Vagina (tissue), 2 donors: Measurements from ENCODE around the gene SRL. TPM values are rescaled to one million over a fixed set of nuclear protein-coding genes. Genes with fewer than 3 reads are reported as not detected.

ENCODE experiments used
- DNase-seq, 2 donors: peaks; one replicate each; pipeline ENCODE4 v3.0.0-alpha.2; 2017; ENCODE audit errors: extremely low spot score in 2 of 2
- H3K27ac ChIP-seq: fragments of 200-600 bp; sonication (generic); one replicate; pipeline ENCODE4 v1.5.1; 2019
- H3K27me3 ChIP-seq: fragments of 200-600 bp; sonication (generic); one replicate; pipeline ENCODE4 v1.5.1; 2019
- H3K36me3 ChIP-seq, 2 donors: fragments of 200-600 bp; sonication (generic); one replicate each; pipeline ENCODE4 v1.5.1; 2017 to 2019
- H3K4me1 ChIP-seq: fragments of 200-600 bp; sonication (generic); one replicate; pipeline ENCODE4 v1.5.1; 2019
- H3K4me3 ChIP-seq, 2 donors: fragments of 200-600 bp; sonication (generic); 1 replicate in 1 of 2; 2 replicates in 1 of 2; pipeline ENCODE4 v1.5.1; 2016 to 2019
- H3K9me3 ChIP-seq: fragments of 200-600 bp; sonication (generic); one replicate; pipeline ENCODE4 v1.5.1; 2019
- CTCF ChIP-seq, 3 experiments: fragments of 450-650 bp in 2 of 3; fragments of 200-600 bp in 1 of 3; sonication (generic) in 1 of 3; IDR thresholded peaks; one replicate each; pipeline ENCODE4 v1.5.1; 2017 to 2019; ENCODE audit warnings: antibody characterized with exemption in 3 of 3, mild to moderate bottlenecking in 2 of 3, moderate library complexity in 2 of 3
- POLR2A ChIP-seq, 2 donors: fragments of 450-650 bp; IDR thresholded peaks; one replicate each; pipeline ENCODE4 v1.6.1; 2017; ENCODE audit warnings: antibody characterized with exemption in 2 of 2, mild to moderate bottlenecking in 2 of 2, moderate library complexity in 2 of 2
- POLR2AphosphoS5 ChIP-seq, 2 donors: sonication (generic); formaldehyde crosslinking; IDR thresholded peaks; one replicate each; pipeline ENCODE4 v1.9.0; 2017; ENCODE audit warnings: antibody characterized with exemption in 2 of 2, mild to moderate bottlenecking in 2 of 2, low read depth in 1 of 2; ENCODE audit not compliant: insufficient read depth in 1 of 2
- intact Hi-C: fragments of 100-400 bp; cut with DNase I; formaldehyde crosslinking; loops from one replicate; pipeline ENCODE4 v1.15.1; 2023
- total RNA-seq: library from RNA; depleted of rRNA; stranded (reverse); fragments of >200 nt; gene quantifications from one replicate; pipeline ENCODE4 v1.2.3, GENCODE V29; 2016

The SRL gene
- total RNA-seq, 1 donor from 2014 or later, result 1.5 TPM

GRCh38 chr16:4270091-4270490 lies 28.2 kb upstream of the SRL start:
- no peaks in the 10 kb centered on the region for H3K9me3 ChIP-seq
- H3K4me1 ChIP-seq, result peaks cover 17% of the 10 kb centered on the region
- TF ChIP-seq POLR2AphosphoS5 (IDR thresholded peaks at IDR 0.05; ENCODE audit: insufficient read depth in 1 of 2, low read depth in 1 of 2), result no peak
- no peak for TF ChIP-seq CTCF (IDR thresholded peaks at IDR 0.05)
- no peak for TF ChIP-seq POLR2A (IDR thresholded peaks at IDR 0.05)
- DNase-seq, result no peak
- H3K4me3 ChIP-seq, result no peak overlapping the region
- no peak overlapping the region for H3K27ac ChIP-seq
- intact Hi-C loops, result loop anchor here (5.0 kb wide), 1 partner anchor 47 kb away; the partner anchor contains the start of gene GLIS2
- H3K36me3 ChIP-seq, result no peaks in the 10 kb centered on the region
- no peaks in the 10 kb centered on the region for H3K27me3 ChIP-seq

GRCh38 chr16:4266372-4266771 lies 24.5 kb upstream of the SRL start:
- DNase-seq, result no peak
- intact Hi-C loops, result no loop called here
- Histone ChIP-seq H3K4me3 (no peak overlapping the region), H3K4me1 (peaks cover 33% of the 10 kb centered on the region), H3K36me3 (peaks cover 0 to 9% of the 10 kb centered on the region in 2 donors), H3K27me3 (no peaks in the 10 kb centered on the region), H3K9me3 (no peaks in the 10 kb centered on the region), H3K27ac (no peak overlapping the region)
- TF ChIP-seq POLR2AphosphoS5 (IDR thresholded peaks at IDR 0.05; ENCODE audit: insufficient read depth in 1 of 2, low read depth in 1 of 2) (no peak), POLR2A (IDR thresholded peaks at IDR 0.05) (no peak), CTCF (IDR thresholded peaks at IDR 0.05) (no peak)

- Histone ChIP-seq H3K9me3 (no peaks in the 10 kb centered on the region), H3K27me3 (no peaks in the 10 kb centered on the region), H3K4me3 (no peak overlapping the region), H3K27ac (no peak overlapping the region), H3K36me3 (peaks cover 0 to 11% of the 10 kb centered on the region in 2 donors), H3K4me1 (peaks cover 27% of the 10 kb centered on the region)
- TF ChIP-seq CTCF (IDR thresholded peaks at IDR 0.05), result no peak
- no peak for TF ChIP-seq POLR2A (IDR thresholded peaks at IDR 0.05)
- TF ChIP-seq POLR2AphosphoS5 (IDR thresholded peaks at IDR 0.05; ENCODE audit: insufficient read depth in 1 of 2, low read depth in 1 of 2), result no peak
- no peak for DNase-seq
- intact Hi-C loops, result no loop called here
Measured at GRCh38 chr16:4265676-4266075, 23.8 kb upstream of the SRL start.

GRCh38 chr16:4264546-4264945 lies 22.7 kb upstream of the SRL start:
- Histone ChIP-seq H3K27me3 (no peaks in the 10 kb centered on the region), H3K4me1 (peaks cover 18% of the 10 kb centered on the region), H3K4me3 (no peak overlapping the region), H3K36me3 (peaks cover 0 to 11% of the 10 kb centered on the region in 2 donors), H3K27ac (peak overlapping the region; percentile 77), H3K9me3 (no peaks in the 10 kb centered on the region)
- no peak for TF ChIP-seq POLR2AphosphoS5 (IDR thresholded peaks at IDR 0.05; ENCODE audit: insufficient read depth in 1 of 2, low read depth in 1 of 2)
- no peak for TF ChIP-seq CTCF (IDR thresholded peaks at IDR 0.05)
- TF ChIP-seq POLR2A (IDR thresholded peaks at IDR 0.05), result no peak
- no peak for DNase-seq
- intact Hi-C loops, result no loop called here

- Histone ChIP-seq H3K4me1 (peaks cover 18% of the 10 kb centered on the region), H3K36me3 (peaks cover 0 to 11% of the 10 kb centered on the region in 2 donors), H3K27me3 (no peaks in the 10 kb centered on the region), H3K4me3 (peak overlapping the region; percentile 7 to 25), H3K27ac (peak overlapping the region; percentile 77), H3K9me3 (no peaks in the 10 kb centered on the region)
- intact Hi-C loops, result no loop called here
- peak in 1 of 2 donors; percentile 70 for TF ChIP-seq POLR2AphosphoS5 (IDR thresholded peaks at IDR 0.05; ENCODE audit: insufficient read depth in 1 of 2, low read depth in 1 of 2)
- no peak for TF ChIP-seq POLR2A (IDR thresholded peaks at IDR 0.05)
- TF ChIP-seq CTCF (IDR thresholded peaks at IDR 0.05), result no peak
- DNase-seq, result no peak
Measured at GRCh38 chr16:4263504-4264436, 21.9 kb upstream of the SRL start.
